ENCODE measurements around the gene RPS14.

RPS14 gene

GRCh38 chr5:150449517-150450339 is at the start of gene RPS14:
Gene RPS14, minus strand, starts transcription at chr5:150449739. Its CDS starts 2,006 bp downstream, at chr5:150447733.
- DNase-seq: peak; percentile 94

- no peak for DNase-seq
These were observed 49.4 kb upstream of the RPS14 start for GRCh38 chr5:150498971-150499370.

GRCh38 chr5:150498501-150498900 is 49.0 kb upstream of the RPS14 start:
- no peak for DNase-seq

GRCh38 chr5:150497989-150498317 is 48.4 kb upstream of the RPS14 start:
- DNase-seq: no peak

- DNase-seq: peak; percentile 0
These were observed 47.9 kb upstream of the RPS14 start for GRCh38 chr5:150497274-150497988.

GRCh38 chr5:150496534-150496933 is 47.0 kb upstream of the RPS14 start:
- DNase-seq: no peak

- no peak for DNase-seq
These were observed 46.6 kb upstream of the RPS14 start for GRCh38 chr5:150496098-150496497.

- DNase-seq: no peak
These were observed 43.1 kb upstream of the RPS14 start for GRCh38 chr5:150492621-150493020.

- DNase-seq: no peak
These were observed 42.3 kb upstream of the RPS14 start for GRCh38 chr5:150491876-150492275.

- no peak for DNase-seq
These were observed 41.2 kb upstream of the RPS14 start for GRCh38 chr5:150490754-150491153.

GRCh38 chr5:150490296-150490669 is 40.7 kb upstream of the RPS14 start:
- no peak for DNase-seq

- DNase-seq: no peak
These were observed 40.1 kb upstream of the RPS14 start for GRCh38 chr5:150489360-150490295.

- no peak for DNase-seq
These were observed 39.2 kb upstream of the RPS14 start for GRCh38 chr5:150488519-150489359.

- peak; percentile 7 for DNase-seq
These were observed 37.9 kb upstream of the RPS14 start for GRCh38 chr5:150487199-150488061.

- peak; percentile 17 for DNase-seq
These were observed 37.1 kb upstream of the RPS14 start for GRCh38 chr5:150486402-150487198.

GRCh38 chr5:150485693-150486401 is 36.3 kb upstream of the RPS14 start:
- peak; percentile 32 for DNase-seq

GRCh38 chr5:150484964-150485692 is 35.6 kb upstream of the RPS14 start:
- DNase-seq: peak; percentile 21

- DNase-seq: no peak
These were observed 32.5 kb upstream of the RPS14 start for GRCh38 chr5:150481972-150482406.

- DNase-seq: no peak
These were observed 32.1 kb upstream of the RPS14 start for GRCh38 chr5:150481708-150481965.
